Endodermal cell (in vitro differentiated cells): ENCODE measurements around the gene GGN. TPM values are rescaled to one million over a fixed set of nuclear protein-coding genes. Genes with fewer than 3 reads are reported as not detected.

Source experiments
- DNase-seq: peaks from one replicate; pipeline ENCODE4 v3.0.0-alpha.2; 2017
- H3K27ac ChIP-seq: 2 replicates; pipeline ENCODE4 v1.5.1; 2013; ENCODE audit warnings: mild to moderate bottlenecking, low read depth, low read length, moderate library complexity
- H3K27me3 ChIP-seq: 2 replicates; pipeline ENCODE4 v1.6.1; 2013; ENCODE audit warnings: mild to moderate bottlenecking, low read length, moderate library complexity; ENCODE audit not compliant: insufficient read depth, control insufficient read depth, poor library complexity, severe bottlenecking
- H3K36me3 ChIP-seq: 2 replicates; pipeline ENCODE4 v1.7.0; 2013; ENCODE audit warnings: mild to moderate bottlenecking, low read length, moderate library complexity; ENCODE audit not compliant: control insufficient read depth, insufficient read depth
- H3K4me1 ChIP-seq: one replicate; pipeline ENCODE4 v1.7.0; 2013; ENCODE audit warnings: low read length; ENCODE audit not compliant: control insufficient read depth, insufficient read depth
- H3K4me3 ChIP-seq: 2 replicates; pipeline ENCODE4 v1.5.1; 2013; ENCODE audit warnings: mild to moderate bottlenecking, low read length, moderate library complexity
- H3K9ac ChIP-seq: 2 replicates; pipeline ENCODE4 v1.6.1; 2013; ENCODE audit warnings: mild to moderate bottlenecking, low read length, moderate library complexity; ENCODE audit not compliant: poor library complexity, severe bottlenecking; ENCODE audit errors: extremely low read depth
- H3K9me3 ChIP-seq: 2 replicates; pipeline ENCODE4 v1.6.1; 2013; ENCODE audit warnings: mild to moderate bottlenecking, low read length, moderate library complexity; ENCODE audit not compliant: control insufficient read depth
- H3K27ac Mint-ChIP-seq: 2 replicates; pipeline ENCODE4 v1.8.0; 2020; ENCODE audit warnings: mixed read lengths
- H3K27me3 Mint-ChIP-seq: 2 replicates; pipeline ENCODE4 v1.8.0; 2021; ENCODE audit warnings: mild to moderate bottlenecking, mixed read lengths; ENCODE audit not compliant: insufficient read depth
- H3K36me3 Mint-ChIP-seq: 2 replicates; pipeline ENCODE4 v1.8.0; 2020; ENCODE audit warnings: low read depth, mixed read lengths
- H3K4me1 Mint-ChIP-seq: 2 replicates; pipeline ENCODE4 v1.8.0; 2020; ENCODE audit warnings: mixed read lengths
- H3K4me3 Mint-ChIP-seq: 2 replicates; pipeline ENCODE4 v1.8.0; 2020; ENCODE audit warnings: mild to moderate bottlenecking, moderate library complexity, mixed read lengths
- H3K9me3 Mint-ChIP-seq: 2 replicates; pipeline ENCODE4 v1.8.0; 2020; ENCODE audit warnings: mild to moderate bottlenecking, mixed read lengths
- CTCF ChIP-seq: fragments of 200-600 bp; sonication (generic); conservative IDR thresholded peaks from 2 replicates; pipeline ENCODE4 v1.5.0; 2021; ENCODE audit warnings: antibody characterized with exemption, mild to moderate bottlenecking
- WGBS, 2 experiments: methylation state at CpG; one replicate each; pipeline versions ENCODE4 v1.1.5 to v1.1.7; 2013; ENCODE audit warnings: missing lambda C conversion rate in 2 of 2, mixed read lengths in 1 of 2; ENCODE audit not compliant: insufficient coverage in 1 of 2, insufficient read length in 1 of 2; 5-methylcytosine and 5-hydroxymethylcytosine counted together
- total RNA-seq, 2 donors: library from RNA; stranded (reverse); fragmentation: NEBNext Ultra II Directional in 1 of 2; extraction: Animal tissue kit (Norgen Biotek cat#: 25700) in 1 of 2; gene quantifications; 2 replicates in 1 of 2; 3 replicates in 1 of 2; pipeline ENCODE4 v1.2.1, GENCODE V29; 2021

GGN gene
- total RNA-seq, 2 donors from 2014 or later, result 0.99 to 2.1 TPM

GRCh38 chr19:38395381-38396114 is 7.7 kb upstream of the GGN start:
- Histone ChIP-seq H3K36me3 (no peaks in the 10 kb centered on the region), H3K4me3 (no peak overlapping the region), H3K27me3 (peaks cover 8% of the 10 kb centered on the region), H3K9ac (no peak overlapping the region), H3K27ac (no peak overlapping the region), H3K9me3 (no peaks in the 10 kb centered on the region), H3K4me1 (no peaks in the 10 kb centered on the region)
- peaks cover 10% of the 10 kb centered on the region for H3K36me3 Mint-ChIP-seq
- DNase-seq, result no peak
- H3K27me3 Mint-ChIP-seq, result peaks cover 54% of the 10 kb centered on the region
- no peak overlapping the region for H3K27ac Mint-ChIP-seq
- TF ChIP-seq CTCF, result no peak
- peaks cover 6% of the 10 kb centered on the region for H3K4me1 Mint-ChIP-seq
- WGBS, 2 experiments, result 92 to 95% methylated on average over 47 to 86 of the region's 86 CpGs
- H3K9me3 Mint-ChIP-seq, result no peaks in the 10 kb centered on the region
- peak overlapping the region; percentile 41 for H3K4me3 Mint-ChIP-seq

GRCh38 chr19:38394488-38394887 is 6.7 kb upstream of the GGN start:
- peaks cover 9% of the 10 kb centered on the region for H3K4me1 Mint-ChIP-seq
- Histone ChIP-seq H3K4me1 (peaks cover 2% of the 10 kb centered on the region), H3K27ac (no peak overlapping the region), H3K4me3 (no peak overlapping the region), H3K9ac (no peak overlapping the region), H3K36me3 (no peaks in the 10 kb centered on the region), H3K9me3 (no peaks in the 10 kb centered on the region), H3K27me3 (no peaks in the 10 kb centered on the region)
- DNase-seq, result peak; percentile 98
- peak overlapping the region; percentile 41 for H3K4me3 Mint-ChIP-seq
- H3K36me3 Mint-ChIP-seq, result peaks cover 10% of the 10 kb centered on the region
- no peaks in the 10 kb centered on the region for H3K9me3 Mint-ChIP-seq
- TF ChIP-seq CTCF, result no peak
- H3K27me3 Mint-ChIP-seq, result peaks cover 47% of the 10 kb centered on the region
- no peak overlapping the region for H3K27ac Mint-ChIP-seq
- WGBS, 2 experiments, result 57 to 79% methylated on average over 22 to 30 of the region's 30 CpGs

- Histone ChIP-seq H3K36me3 (no peaks in the 10 kb centered on the region), H3K4me1 (peaks cover 2% of the 10 kb centered on the region), H3K27ac (no peak overlapping the region), H3K4me3 (no peak overlapping the region), H3K9ac (no peak overlapping the region), H3K9me3 (no peaks in the 10 kb centered on the region), H3K27me3 (no peaks in the 10 kb centered on the region)
- Mint-ChIP-seq H3K4me1 (peaks cover 10% of the 10 kb centered on the region), H3K27me3 (peaks cover 36% of the 10 kb centered on the region), H3K36me3 (peaks cover 10% of the 10 kb centered on the region), H3K4me3 (no peak overlapping the region), H3K27ac (no peak overlapping the region), H3K9me3 (no peaks in the 10 kb centered on the region)
- TF ChIP-seq CTCF, result no peak
- 82 to 89% methylated on average over 6 of the region's 6 CpGs for WGBS, 2 experiments
- no peak for DNase-seq
Measured at GRCh38 chr19:38392707-38393308, 5.0 kb upstream of the GGN start.
